ENCODE data around the gene PARP2.

DNA sequence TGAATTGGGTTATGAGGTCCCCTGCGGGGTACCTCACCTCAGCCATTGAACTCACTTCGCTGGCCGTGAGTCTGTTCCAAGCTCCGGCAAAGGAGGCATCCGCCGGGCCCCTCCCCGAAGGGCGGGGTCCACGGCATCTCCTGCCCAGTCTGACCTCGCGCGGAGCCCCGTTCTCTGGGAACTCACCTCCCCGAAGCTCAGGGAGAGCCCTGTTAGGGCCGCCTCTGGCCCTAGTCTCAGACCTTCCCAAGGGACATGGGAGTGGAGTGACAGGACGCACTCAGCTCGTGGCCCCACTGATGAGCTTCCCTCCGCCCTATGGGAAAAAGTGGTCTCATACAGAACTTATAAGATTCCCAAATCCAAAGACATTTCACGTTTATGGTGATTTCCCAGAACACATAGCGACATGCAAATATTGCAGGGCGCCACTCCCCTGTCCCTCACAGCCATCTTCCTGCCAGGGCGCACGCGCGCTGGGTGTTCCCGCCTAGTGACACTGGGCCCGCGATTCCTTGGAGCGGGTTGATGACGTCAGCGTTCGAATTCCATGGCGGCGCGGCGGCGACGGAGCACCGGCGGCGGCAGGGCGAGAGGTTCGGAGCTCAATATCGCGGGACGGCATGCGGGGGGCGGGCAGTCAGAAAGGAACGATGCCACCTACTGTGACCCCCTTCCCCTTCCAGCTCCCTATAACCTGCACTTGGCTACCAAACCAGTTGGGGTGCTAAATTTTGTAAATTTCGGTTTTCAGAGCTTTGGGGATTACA, at the start of gene PARP2:
- TF ChIP-seq POLR2A (IDR thresholded peaks at IDR 0.05; ENCODE audit: low read depth, low read length) (peak; percentile 100), EZH2 (IDR thresholded peaks at IDR 0.05; ENCODE audit: borderline replicate concordance, low read depth, low read length, severe bottlenecking) (no peak), POLR2AphosphoS5 (IDR thresholded peaks at IDR 0.05; ENCODE audit: insufficient read depth, low read depth, low read length) (peak; percentile 100), JUN (IDR thresholded peaks at IDR 0.05; ENCODE audit: borderline replicate concordance, insufficient read depth, insufficient read length, low read depth) (peak; percentile 75)
- TF ChIP-seq, protein P1, sequence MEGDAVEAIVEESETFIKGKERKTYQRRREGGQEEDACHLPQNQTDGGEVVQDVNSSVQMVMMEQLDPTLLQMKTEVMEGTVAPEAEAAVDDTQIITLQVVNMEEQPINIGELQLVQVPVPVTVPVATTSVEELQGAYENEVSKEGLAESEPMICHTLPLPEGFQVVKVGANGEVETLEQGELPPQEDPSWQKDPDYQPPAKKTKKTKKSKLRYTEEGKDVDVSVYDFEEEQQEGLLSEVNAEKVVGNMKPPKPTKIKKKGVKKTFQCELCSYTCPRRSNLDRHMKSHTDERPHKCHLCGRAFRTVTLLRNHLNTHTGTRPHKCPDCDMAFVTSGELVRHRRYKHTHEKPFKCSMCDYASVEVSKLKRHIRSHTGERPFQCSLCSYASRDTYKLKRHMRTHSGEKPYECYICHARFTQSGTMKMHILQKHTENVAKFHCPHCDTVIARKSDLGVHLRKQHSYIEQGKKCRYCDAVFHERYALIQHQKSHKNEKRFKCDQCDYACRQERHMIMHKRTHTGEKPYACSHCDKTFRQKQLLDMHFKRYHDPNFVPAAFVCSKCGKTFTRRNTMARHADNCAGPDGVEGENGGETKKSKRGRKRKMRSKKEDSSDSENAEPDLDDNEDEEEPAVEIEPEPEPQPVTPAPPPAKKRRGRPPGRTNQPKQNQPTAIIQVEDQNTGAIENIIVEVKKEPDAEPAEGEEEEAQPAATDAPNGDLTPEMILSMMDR (IDR thresholded peaks at IDR 0.05; ENCODE audit: extremely low read depth in 1 of 2, insufficient read depth in 1 of 2, low read depth in 1 of 2, low read length in 2 of 2), result no peak
- TF ChIP-seq, protein P2, sequence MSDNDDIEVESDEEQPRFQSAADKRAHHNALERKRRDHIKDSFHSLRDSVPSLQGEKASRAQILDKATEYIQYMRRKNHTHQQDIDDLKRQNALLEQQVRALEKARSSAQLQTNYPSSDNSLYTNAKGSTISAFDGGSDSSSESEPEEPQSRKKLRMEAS (IDR thresholded peaks at IDR 0.05; ENCODE audit: insufficient read depth, insufficient read length), result no peak
